ENCODE measurements around the gene PCDHB5.
A peak's percentile ranks its signal among the peaks of the same experiment; 100 is the strongest.
"Not testable (repeated sequence)": the region's sequence is repeated elsewhere in the genome, so short reads cannot be mapped to it uniquely, and the experiment has no call there.

PCDHB5 gene

DNA sequence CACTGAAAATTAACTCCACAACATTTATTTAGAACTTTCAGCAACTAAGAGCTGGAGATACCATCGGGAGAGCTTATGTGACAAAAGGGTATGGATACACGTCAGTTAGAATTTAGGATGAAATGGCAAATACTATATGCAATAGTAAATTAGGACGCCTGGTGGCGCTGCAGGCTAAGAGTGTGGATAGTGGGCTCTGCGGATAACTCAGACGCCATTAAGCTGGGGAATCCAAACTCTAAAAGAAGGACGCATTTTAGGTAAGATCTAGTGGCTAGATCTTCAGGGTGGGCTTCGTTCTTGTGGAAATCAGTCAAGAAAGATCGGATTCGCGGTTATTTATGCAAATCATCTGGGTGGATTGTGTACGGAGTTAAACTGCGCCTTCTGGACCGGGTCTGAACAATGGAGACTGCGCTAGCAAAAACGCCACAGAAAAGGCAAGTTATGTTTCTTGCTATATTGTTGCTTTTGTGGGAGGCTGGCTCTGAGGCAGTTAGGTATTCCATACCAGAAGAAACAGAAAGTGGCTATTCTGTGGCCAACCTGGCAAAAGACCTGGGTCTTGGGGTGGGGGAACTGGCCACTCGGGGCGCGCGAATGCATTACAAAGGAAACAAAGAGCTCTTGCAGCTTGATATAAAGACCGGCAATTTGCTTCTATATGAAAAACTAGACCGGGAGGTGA lies at the start of gene PCDHB5:
PCDHB5 (plus strand) TSS at position 177 of the 688 bp plus-strand sequence; CDS start at position 406, 229 bp downstream.
- Histone ChIP-seq H3K4me1 (ENCODE audit: control insufficient read depth, insufficient read depth, low read length) (no peaks in the 10 kb centered on the region), H3K4me3 (ENCODE audit: low read depth, low read length) (peak within 1 kb of the TSS; percentile 85), H3K36me3 (ENCODE audit: control insufficient read depth, insufficient read depth, low read length) (no peaks in the 10 kb centered on the region), H3K27me3 (ENCODE audit: control insufficient read depth, insufficient read depth, low read length) (no peaks in the 10 kb centered on the region), H3K9me3 (ENCODE audit: control insufficient read depth, insufficient read depth, low read length) (no peaks in the 10 kb centered on the region), H3K9ac (ENCODE audit: low read depth, low read length) (peak within 1 kb of the TSS; percentile 95)

DNA sequence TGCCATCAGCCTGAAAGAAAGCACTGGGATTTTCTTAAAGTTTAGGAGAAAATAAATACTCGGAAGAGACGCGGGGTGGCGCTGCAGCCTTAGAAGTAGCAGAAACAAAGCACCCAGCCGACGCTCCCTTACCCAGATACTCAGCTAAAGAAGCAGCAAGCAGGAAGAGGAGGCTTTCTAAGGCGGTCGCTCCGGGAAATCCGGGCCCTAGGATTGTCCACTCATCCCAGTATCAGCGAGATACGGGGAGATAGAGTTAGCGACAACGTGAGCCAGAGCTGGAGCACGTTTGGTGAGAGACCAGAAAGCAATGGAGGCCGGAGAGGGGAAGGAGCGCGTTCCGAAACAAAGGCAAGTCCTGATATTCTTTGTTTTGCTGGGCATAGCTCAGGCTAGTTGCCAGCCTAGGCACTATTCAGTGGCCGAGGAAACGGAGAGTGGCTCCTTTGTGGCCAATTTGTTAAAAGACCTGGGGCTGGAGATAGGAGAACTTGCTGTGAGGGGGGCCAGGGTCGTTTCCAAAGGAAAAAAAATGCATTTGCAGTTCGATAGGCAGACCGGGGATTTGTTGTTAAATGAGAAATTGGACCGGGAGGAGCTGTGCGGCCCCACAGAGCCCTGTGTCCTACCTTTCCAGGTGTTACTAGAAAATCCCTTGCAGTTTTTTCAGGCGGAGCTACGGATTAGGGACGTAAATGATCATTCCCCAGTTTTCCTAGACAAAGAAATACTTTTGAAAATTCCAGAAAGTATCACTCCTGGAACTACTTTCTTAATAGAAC lies 40.3 kb upstream of the PCDHB5 start, which contains the start of gene PCDHB2:
PCDHB2 (plus strand) TSS at position 135 of the 782 bp plus-strand sequence; CDS start at position 311, 176 bp downstream.
- H3K36me3 ChIP-seq (ENCODE audit: control insufficient read depth, insufficient read depth, low read length), result no peaks in the 10 kb centered on the region
- H3K4me3 ChIP-seq (ENCODE audit: low read depth, low read length), result peak within 1 kb of the TSS; percentile 80
- peak within 1 kb of the TSS; percentile 86 for H3K9ac ChIP-seq (ENCODE audit: low read depth, low read length)
- no peaks in the 10 kb centered on the region for H3K27me3 ChIP-seq (ENCODE audit: control insufficient read depth, insufficient read depth, low read length)
- H3K4me1 ChIP-seq (ENCODE audit: control insufficient read depth, insufficient read depth, low read length), result no peaks in the 10 kb centered on the region
- H3K9me3 ChIP-seq (ENCODE audit: control insufficient read depth, insufficient read depth, low read length), result no peaks in the 10 kb centered on the region

DNA sequence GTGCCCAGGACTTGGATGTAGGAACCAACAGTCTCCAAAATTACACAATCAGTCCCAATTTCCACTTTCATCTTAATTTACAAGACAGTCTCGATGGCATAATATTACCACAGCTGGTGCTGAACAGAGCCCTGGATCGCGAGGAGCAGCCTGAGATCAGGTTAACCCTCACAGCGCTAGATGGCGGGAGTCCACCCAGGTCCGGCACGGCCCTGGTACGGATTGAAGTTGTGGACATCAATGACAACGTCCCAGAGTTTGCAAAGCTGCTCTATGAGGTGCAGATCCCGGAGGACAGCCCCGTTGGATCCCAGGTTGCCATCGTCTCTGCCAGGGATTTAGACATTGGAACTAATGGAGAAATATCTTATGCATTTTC lies 39.8 kb upstream of the PCDHB5 start:
- H3K27me3 ChIP-seq (ENCODE audit: control insufficient read depth, insufficient read depth, low read length), result no peaks in the 10 kb centered on the region
- H3K9ac ChIP-seq (ENCODE audit: low read depth, low read length), result peak overlapping the region; percentile 86
- no peaks in the 10 kb centered on the region for H3K36me3 ChIP-seq (ENCODE audit: control insufficient read depth, insufficient read depth, low read length)
- H3K9me3 ChIP-seq (ENCODE audit: control insufficient read depth, insufficient read depth, low read length), result no peaks in the 10 kb centered on the region
- no peaks in the 10 kb centered on the region for H3K4me1 ChIP-seq (ENCODE audit: control insufficient read depth, insufficient read depth, low read length)
- peak overlapping the region; percentile 80 for H3K4me3 ChIP-seq (ENCODE audit: low read depth, low read length)

DNA sequence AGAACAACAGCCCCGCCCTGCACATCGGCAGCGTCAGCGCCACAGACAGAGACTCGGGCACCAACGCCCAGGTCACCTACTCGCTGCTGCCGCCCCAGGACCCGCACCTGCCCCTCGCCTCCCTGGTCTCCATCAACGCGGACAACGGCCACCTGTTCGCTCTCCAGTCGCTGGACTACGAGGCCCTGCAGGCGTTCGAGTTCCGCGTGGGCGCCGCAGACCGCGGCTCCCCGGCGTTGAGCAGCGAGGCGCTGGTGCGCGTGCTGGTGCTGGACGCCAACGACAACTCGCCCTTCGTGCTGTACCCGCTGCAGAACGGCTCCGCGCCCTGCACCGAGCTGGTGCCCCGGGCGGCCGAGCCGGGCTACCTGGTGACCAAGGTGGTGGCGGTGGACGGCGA lies 38.8 kb upstream of the PCDHB5 start:
- H3K9me3 ChIP-seq (ENCODE audit: control insufficient read depth, insufficient read depth, low read length); H3K9ac ChIP-seq (ENCODE audit: low read depth, low read length); H3K27me3 ChIP-seq (ENCODE audit: control insufficient read depth, insufficient read depth, low read length); H3K4me1 ChIP-seq (ENCODE audit: control insufficient read depth, insufficient read depth, low read length); H3K36me3 ChIP-seq (ENCODE audit: control insufficient read depth, insufficient read depth, low read length); H3K4me3 ChIP-seq (ENCODE audit: low read depth, low read length): not testable (repeated sequence)

DNA sequence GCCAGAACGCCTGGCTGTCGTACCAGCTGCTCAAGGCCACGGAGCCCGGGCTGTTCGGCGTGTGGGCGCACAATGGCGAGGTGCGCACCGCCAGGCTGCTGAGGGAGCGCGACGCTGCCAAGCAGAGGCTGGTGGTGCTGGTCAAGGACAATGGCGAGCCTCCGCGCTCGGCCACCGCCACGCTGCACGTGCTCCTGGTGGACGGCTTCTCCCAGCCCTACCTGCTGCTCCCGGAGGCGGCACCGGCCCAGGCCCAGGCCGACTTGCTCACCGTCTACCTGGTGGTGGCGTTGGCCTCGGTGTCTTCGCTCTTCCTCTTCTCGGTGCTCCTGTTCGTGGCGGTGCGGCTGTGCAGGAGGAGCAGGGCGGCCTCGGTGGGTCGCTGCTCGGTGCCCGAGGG lies 38.4 kb upstream of the PCDHB5 start:
- H3K36me3 ChIP-seq (ENCODE audit: control insufficient read depth, insufficient read depth, low read length); H3K27me3 ChIP-seq (ENCODE audit: control insufficient read depth, insufficient read depth, low read length); H3K4me1 ChIP-seq (ENCODE audit: control insufficient read depth, insufficient read depth, low read length); H3K9ac ChIP-seq (ENCODE audit: low read depth, low read length); H3K4me3 ChIP-seq (ENCODE audit: low read depth, low read length); H3K9me3 ChIP-seq (ENCODE audit: control insufficient read depth, insufficient read depth, low read length): not testable (repeated sequence)

DNA sequence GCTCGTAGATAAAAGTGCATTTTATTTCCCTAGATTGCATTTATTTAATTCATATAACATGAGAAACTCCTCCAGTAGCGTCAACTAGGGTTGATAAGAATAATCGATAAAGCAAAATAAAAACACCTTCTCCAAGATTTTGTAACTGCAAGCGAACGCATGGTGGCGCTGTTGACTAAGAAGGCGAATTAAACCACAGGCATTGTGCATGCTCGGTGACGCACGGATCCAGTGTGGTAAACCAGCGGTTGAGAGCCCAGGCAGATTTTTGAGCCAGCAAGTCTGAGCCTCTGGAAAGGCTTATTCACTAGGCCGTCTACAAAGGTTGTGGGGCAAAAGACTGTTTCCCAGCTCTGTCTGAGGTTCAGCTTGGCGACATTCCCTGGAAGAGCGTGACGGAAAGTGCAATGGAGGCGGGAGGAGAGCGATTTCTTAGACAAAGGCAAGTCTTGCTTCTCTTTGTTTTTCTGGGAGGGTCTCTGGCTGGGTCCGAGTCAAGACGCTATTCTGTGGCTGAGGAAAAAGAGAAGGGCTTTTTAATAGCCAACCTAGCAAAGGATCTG lies 34.7 kb upstream of the PCDHB5 start, which contains the start of gene PCDHB3:
PCDHB3 (plus strand) TSS at position 231 of the 563 bp plus-strand sequence; CDS start at position 408, 177 bp downstream.
- Histone ChIP-seq H3K36me3 (ENCODE audit: control insufficient read depth, insufficient read depth, low read length) (no peaks in the 10 kb centered on the region), H3K27me3 (ENCODE audit: control insufficient read depth, insufficient read depth, low read length) (no peaks in the 10 kb centered on the region), H3K9ac (ENCODE audit: low read depth, low read length) (peak within 1 kb of the TSS; percentile 70), H3K9me3 (ENCODE audit: control insufficient read depth, insufficient read depth, low read length) (no peaks in the 10 kb centered on the region), H3K4me3 (ENCODE audit: low read depth, low read length) (peak within 1 kb of the TSS; percentile 41), H3K4me1 (ENCODE audit: control insufficient read depth, insufficient read depth, low read length) (no peaks in the 10 kb centered on the region)

DNA sequence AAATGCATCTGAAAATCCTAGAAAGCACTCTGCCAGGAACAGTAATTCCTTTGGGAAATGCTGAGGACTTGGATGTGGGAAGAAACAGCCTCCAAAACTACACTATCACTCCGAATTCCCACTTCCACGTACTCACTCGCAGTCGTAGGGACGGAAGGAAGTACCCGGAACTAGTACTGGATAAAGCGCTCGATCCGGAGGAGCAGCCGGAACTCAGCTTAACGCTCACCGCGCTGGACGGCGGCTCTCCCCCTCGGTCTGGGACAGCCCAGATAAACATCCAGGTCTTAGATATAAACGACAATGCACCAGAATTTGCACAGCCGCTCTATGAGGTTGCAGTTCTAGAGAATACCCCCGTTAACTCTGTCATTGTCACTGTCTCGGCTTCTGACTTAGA lies 33.9 kb upstream of the PCDHB5 start:
- no peak overlapping the region for H3K9ac ChIP-seq (ENCODE audit: low read depth, low read length)
- peak overlapping the region; percentile 41 for H3K4me3 ChIP-seq (ENCODE audit: low read depth, low read length)

DNA sequence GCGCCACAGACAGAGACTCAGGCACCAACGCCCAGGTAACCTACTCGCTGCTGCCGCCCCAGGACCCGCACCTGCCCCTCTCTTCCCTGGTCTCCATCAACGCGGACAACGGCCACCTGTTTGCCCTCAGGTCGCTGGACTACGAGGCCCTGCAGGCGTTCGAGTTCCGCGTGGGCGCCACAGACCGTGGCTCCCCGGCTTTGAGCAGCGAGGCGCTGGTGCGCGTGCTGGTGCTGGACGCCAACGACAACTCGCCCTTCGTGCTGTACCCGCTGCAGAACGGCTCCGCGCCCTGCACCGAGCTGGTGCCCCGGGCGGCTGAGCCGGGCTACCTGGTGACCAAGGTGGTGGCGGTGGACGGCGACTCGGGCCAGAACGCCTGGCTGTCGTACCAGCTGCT lies 32.9 kb upstream of the PCDHB5 start:
- H3K4me3 ChIP-seq (ENCODE audit: low read depth, low read length); H3K9me3 ChIP-seq (ENCODE audit: control insufficient read depth, insufficient read depth, low read length); H3K4me1 ChIP-seq (ENCODE audit: control insufficient read depth, insufficient read depth, low read length); H3K27me3 ChIP-seq (ENCODE audit: control insufficient read depth, insufficient read depth, low read length); H3K9ac ChIP-seq (ENCODE audit: low read depth, low read length); H3K36me3 ChIP-seq (ENCODE audit: control insufficient read depth, insufficient read depth, low read length): not testable (repeated sequence)

More for the DNA sequence above, 33.9 kb upstream of the PCDHB5 start:
- H3K4me1 ChIP-seq (ENCODE audit: control insufficient read depth, insufficient read depth, low read length), result no peaks in the 10 kb centered on the region
- H3K36me3 ChIP-seq (ENCODE audit: control insufficient read depth, insufficient read depth, low read length), result no peaks in the 10 kb centered on the region
- no peaks in the 10 kb centered on the region for H3K27me3 ChIP-seq (ENCODE audit: control insufficient read depth, insufficient read depth, low read length)
- H3K9me3 ChIP-seq (ENCODE audit: control insufficient read depth, insufficient read depth, low read length), result no peaks in the 10 kb centered on the region

DNA sequence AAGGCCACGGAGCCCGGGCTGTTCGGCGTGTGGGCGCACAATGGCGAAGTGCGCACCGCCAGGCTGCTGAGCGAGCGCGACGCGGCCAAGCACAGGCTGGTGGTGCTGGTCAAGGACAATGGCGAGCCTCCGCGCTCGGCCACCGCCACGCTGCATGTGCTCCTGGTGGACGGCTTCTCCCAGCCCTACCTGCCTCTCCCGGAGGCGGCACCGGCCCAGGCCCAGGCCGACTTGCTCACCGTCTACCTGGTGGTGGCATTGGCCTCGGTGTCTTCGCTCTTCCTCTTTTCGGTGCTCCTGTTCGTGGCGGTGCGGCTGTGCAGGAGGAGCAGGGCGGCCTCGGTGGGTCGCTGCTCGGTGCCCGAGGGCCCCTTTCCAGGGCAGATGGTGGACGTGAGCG lies 32.5 kb upstream of the PCDHB5 start:
- not testable (repeated sequence) for H3K9ac ChIP-seq (ENCODE audit: low read depth, low read length); H3K4me3 ChIP-seq (ENCODE audit: low read depth, low read length); H3K4me1 ChIP-seq (ENCODE audit: control insufficient read depth, insufficient read depth, low read length); H3K27me3 ChIP-seq (ENCODE audit: control insufficient read depth, insufficient read depth, low read length); H3K36me3 ChIP-seq (ENCODE audit: control insufficient read depth, insufficient read depth, low read length); H3K9me3 ChIP-seq (ENCODE audit: control insufficient read depth, insufficient read depth, low read length)

DNA sequence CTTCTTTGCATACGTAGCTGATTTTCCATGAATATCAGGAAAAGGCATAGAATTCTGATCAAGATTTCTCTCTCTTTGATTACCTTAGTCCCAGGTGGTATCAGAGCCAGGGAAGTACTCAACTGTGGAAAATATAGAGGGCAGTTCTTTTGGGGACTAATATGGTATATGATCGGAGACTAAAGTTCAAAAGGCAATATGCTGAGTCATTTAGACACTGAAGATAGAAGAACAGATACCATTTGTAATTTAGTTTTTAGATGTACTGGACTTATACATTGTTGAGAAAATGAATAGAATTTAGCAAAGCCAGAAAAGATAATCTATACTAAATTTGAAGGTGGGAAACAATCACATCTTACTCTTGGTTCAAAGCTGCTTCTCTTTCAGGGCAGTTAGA lies 29.7 kb upstream of the PCDHB5 start:
- Histone ChIP-seq H3K4me1 (ENCODE audit: control insufficient read depth, insufficient read depth, low read length) (no peaks in the 10 kb centered on the region), H3K36me3 (ENCODE audit: control insufficient read depth, insufficient read depth, low read length) (no peaks in the 10 kb centered on the region), H3K9ac (ENCODE audit: low read depth, low read length) (no peak overlapping the region)

DNA sequence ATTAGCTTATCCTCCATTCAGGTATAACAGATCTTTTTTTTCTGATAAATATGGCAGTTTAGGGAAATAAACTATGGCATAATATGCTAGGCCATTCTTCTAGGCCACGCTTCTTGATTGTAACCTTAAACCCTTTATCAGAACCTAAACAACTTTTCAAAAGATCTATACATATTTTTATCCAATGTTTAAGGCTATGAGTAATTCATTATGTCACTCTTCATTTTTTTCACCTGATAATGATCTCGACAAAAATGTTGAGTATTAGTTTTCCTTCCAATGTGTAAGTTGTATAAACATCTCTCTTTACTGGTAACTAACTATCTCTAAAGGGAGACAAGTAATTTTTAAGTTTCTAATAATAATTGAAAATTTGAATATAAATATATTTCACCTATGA lies 15.8 kb upstream of the PCDHB5 start:
- Histone ChIP-seq H3K27me3 (ENCODE audit: control insufficient read depth, insufficient read depth, low read length) (no peaks in the 10 kb centered on the region), H3K4me1 (ENCODE audit: control insufficient read depth, insufficient read depth, low read length) (no peaks in the 10 kb centered on the region), H3K9me3 (ENCODE audit: control insufficient read depth, insufficient read depth, low read length) (no peaks in the 10 kb centered on the region), H3K4me3 (ENCODE audit: low read depth, low read length) (no peak overlapping the region), H3K36me3 (ENCODE audit: control insufficient read depth, insufficient read depth, low read length) (no peaks in the 10 kb centered on the region), H3K9ac (ENCODE audit: low read depth, low read length) (no peak overlapping the region)

More for the DNA sequence above, 29.7 kb upstream of the PCDHB5 start:
- no peaks in the 10 kb centered on the region for H3K9me3 ChIP-seq (ENCODE audit: control insufficient read depth, insufficient read depth, low read length)
- H3K27me3 ChIP-seq (ENCODE audit: control insufficient read depth, insufficient read depth, low read length), result no peaks in the 10 kb centered on the region
- H3K4me3 ChIP-seq (ENCODE audit: low read depth, low read length), result no peak overlapping the region

DNA sequence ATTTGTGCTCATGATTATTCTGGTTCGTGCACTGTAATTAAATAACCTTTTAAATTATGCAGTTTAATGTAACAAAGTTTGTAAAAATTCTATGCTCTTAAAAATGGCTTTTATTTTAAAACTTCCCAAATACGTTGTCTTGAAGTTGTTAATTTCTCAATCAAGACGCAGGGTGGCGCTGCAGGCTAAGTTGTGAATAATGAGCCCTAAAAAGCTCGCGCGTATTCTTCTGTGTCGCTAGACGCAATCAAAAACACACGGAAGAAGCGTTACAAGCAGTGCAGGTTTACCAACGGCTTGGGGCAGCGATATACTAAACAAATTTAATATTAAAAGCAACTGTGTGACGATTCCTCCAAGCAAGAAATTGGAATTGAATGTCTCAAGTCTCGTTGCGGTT lies 13.4 kb upstream of the PCDHB5 start, which contains the start of gene PCDHB4:
PCDHB4 (plus strand) TSS at position 256 of the 400 bp plus-strand sequence. CDS start 181 bp downstream, outside the sequence.
- H3K4me3 ChIP-seq (ENCODE audit: low read depth, low read length), result peak within 1 kb of the TSS; percentile 37
- no peaks in the 10 kb centered on the region for H3K36me3 ChIP-seq (ENCODE audit: control insufficient read depth, insufficient read depth, low read length)

More for the DNA sequence above, 13.4 kb upstream of the PCDHB5 start, which contains the start of gene PCDHB4:
- H3K9ac ChIP-seq (ENCODE audit: low read depth, low read length), result no peak within 1 kb of the TSS
- no peaks in the 10 kb centered on the region for H3K9me3 ChIP-seq (ENCODE audit: control insufficient read depth, insufficient read depth, low read length)
- no peaks in the 10 kb centered on the region for H3K4me1 ChIP-seq (ENCODE audit: control insufficient read depth, insufficient read depth, low read length)
- no peaks in the 10 kb centered on the region for H3K27me3 ChIP-seq (ENCODE audit: control insufficient read depth, insufficient read depth, low read length)

Data from iPS-15b (cell line).